Measurements from ENCODE around the gene PLIN5.

PLIN5 gene

DNA sequence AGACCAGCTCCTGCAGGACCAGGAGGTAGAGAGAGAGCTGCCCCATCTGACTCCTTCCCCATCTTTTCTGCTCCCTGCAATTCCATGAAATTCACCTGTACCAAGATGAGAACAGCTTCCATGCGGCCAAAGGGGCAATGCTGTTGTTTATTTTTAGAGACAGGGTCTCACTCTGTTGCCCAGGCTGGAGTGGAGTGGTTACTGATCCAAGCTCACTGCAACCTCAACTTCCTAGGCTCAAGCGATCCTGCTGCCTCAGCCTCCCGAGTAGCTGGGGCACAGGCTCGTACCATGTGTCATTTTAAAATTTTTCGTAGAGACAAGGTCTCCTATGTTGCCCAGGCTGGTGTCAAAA lies 13.2 kb downstream of the PLIN5 start:
- no peak for DNase-seq (ENCODE audit: low read depth)

DNA sequence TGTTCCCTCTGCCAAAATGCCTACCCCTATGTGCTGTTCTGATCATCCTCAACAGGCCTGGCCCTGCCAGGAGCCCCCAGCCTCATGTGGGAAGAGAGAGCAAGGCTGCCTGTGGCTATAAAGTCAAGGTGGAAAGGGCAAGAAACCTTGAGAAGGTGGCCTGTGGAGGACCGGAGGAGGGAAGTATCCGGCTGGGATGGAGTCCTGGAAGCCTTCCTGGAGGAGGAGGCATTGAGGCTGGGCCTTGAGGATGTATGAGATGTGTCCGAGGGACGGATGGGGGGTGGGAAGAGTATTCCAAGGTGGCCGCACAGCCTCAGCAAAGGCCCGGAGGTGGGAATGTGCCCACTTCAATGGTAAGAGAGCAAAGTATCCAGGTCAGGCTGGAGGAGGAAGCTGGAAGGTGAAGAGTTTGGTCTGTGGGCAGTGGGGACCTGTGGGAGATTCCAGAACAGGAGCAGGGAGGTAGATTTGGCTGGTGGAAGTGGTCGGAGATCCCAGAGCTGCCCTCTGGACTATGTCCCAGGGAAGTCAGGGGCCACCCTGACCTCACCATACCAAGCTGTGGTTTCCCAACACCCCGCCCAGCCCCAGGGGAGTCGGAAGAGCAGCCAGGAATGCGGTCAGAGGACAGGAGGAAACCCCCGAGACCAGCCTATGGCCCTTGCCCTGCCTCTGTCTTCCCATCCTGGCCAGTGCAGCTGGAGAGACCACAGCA lies 13.7 kb downstream of the PLIN5 start:
- no peak for DNase-seq (ENCODE audit: low read depth)

DNA sequence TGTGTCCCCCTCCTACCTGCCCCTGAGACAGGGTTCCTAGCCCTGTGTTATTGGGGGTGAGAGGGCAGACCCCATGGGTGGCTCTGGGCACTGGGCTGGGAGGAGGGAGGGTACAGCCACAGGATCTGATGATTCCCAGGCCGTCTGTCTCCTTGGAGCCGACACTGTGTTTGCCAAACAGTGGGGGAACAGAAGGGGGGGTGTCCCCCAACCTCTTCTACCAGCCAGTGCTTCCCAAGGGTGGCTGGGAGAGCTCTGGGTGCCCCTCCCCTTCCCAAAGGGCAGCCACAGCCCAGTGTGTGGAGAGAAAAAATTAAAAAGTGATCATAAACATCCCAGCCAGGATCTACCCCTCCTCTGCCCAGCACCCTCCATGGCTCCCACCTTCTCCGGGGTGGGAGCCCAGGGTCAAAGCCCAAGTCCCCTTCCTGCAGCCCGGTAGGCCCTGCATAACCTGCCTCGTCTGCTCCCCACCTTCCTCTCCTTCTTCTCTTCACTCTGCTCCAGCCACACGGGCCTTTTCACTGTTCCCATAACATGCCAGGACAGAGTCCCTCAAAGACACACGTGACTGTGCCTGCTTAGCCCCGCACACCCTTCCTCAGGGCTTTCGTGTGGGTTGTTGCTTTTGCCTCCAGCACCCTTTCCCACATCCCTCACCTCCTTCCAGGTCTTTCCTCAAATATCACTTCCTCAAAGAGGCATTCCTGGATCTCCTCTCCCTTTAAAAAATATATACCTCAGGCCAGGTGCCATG lies 15.3 kb downstream of the PLIN5 start:
- DNase-seq (ENCODE audit: low read depth), result no peak

DNA sequence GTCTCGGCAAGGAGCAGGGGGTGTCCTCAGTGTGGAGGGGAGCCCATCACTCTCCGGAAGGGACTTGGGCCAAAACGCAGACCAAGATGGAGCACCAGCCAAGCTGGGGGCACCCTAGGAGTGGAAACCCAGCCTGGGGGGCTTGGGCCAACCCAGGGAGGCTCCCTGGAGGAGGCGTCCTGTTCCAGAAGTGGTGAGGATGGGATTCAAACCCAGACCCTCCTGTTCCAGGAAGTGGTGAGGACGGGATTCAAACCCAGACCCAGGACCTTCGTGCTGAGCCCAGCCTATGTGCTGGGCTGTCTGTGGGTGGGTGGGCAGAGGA lies 15.9 kb downstream of the PLIN5 start:
- no peak for DNase-seq (ENCODE audit: low read depth)

DNA sequence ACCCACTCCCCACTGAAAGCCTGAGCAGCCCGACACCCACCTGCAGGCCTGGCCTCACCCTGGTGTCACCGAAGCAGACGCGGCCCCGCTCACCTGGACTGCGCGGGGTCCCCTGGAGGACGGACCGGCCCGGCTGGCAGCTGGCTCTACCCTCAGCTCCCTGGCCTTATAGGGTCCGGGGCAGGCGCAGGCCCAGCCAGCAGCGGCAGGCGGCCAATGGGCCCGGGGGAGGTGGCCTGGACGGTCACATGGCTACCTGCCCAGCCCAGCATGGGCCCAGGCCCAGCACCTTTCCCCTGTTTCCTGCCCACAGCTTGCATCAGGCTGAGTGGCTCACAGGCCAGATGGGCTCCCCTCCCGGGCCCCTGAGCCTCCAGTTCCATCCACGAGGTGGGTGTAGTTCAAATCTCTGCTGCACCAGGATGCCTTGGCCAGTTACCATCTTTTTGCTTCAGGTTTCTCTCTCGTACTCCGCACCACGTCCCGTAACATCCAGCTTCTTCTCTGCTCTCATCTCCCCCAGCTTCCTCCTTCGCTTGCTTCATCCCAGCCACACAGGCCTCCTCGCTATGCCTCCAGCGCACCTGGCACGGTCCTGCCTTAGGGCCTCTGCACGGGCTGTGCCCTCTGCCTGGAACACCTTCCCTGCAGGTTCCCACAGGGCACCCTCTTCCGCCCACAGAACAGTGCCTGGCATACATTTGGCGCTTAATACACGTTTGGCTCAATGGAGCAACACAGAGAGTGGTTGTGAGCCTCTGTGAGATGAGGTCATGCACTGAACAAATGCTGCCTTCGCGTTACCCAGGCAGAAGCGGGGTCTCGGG lies 16.5 kb downstream of the PLIN5 start, which contains the start of gene PLIN4:
PLIN4 (minus strand) TSS at position 142 of the 827 bp plus-strand sequence. CDS start 214 bp downstream, outside the sequence.
- no peak for DNase-seq (ENCODE audit: low read depth)

GRCh38 chr19:4517451-4518057 lies 17.5 kb downstream of the PLIN5 start:
- no peak for DNase-seq (ENCODE audit: low read depth)

DNA sequence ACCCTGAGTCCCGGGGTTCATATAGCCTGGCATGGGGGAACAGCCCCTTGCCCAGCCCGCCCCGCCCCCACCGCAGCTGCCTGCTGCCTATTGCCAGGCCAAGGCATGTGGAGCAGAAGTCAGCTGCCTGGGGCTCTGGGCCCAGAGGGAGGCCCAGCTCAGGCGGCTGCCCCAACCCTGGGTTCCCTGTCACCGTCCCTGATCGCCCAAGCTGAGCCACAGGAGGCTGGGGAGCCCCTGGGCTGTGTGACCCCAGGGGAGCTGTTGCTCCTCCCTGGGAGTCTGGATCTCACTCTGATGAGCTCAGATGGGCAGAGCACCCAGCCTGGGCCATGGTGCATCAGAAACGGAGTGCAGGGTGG lies 18.1 kb downstream of the PLIN5 start:
- no peak for DNase-seq (ENCODE audit: low read depth)

DNA sequence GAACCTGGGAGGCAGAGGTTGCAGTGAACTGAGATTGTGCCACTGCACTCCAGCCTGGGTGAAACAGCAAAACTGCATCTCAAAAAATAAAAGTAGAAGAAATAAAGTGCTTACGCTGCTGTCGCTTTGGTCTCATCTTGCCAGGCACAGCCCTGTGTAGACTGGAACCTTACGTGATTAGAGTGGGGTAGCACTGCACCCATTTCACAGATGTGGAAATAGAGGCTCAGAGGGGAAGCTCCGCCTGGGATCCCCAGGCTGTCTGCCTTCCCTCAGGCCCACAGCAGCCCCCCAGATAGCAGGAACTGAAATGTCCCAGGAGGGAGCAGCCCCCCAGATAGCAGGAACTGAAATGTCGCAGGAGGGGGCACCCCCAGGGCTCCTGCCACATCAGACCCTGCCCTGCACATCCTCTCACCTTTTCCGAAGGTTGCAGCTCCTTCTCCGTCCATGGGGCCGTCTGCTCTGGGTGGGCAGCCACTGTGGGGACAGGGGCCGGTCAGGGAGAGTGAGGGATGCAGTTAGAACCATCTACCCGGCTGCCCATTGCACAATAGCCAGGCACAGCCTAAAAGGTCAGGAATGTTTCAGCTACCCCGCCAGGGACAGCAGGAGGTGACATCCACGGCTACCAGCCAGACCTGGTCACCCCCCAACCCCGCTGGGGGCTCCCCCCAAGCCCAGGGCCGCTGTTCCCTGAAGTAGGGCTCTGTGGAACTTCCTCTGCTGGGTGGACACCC lies 18.7 kb downstream of the PLIN5 start:
- DNase-seq (ENCODE audit: low read depth), result no peak

- DNase-seq (ENCODE audit: low read depth), result no peak
Measured at GRCh38 chr19:4515732-4516131, 19.3 kb downstream of the PLIN5 start.

DNA sequence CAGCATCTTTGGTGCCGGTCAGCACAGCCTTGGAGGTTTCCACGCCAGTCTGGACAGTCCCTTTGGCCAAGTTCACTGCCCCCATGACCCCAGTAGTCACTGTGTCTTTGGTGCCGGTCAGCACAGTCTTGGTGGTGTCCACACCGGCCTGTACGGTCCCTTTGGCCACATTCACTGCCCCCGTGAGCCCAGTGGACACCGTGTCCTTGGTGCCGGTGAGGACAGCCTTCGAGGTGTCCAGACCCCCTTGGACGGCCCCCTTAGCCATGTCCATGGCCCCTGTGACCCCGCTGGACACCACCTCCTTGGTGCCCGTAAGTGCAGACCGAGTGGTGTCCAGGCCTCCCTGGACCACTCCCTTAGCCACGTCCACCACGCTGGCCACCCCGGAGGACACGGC lies 21.8 kb downstream of the PLIN5 start:
- DNase-seq (ENCODE audit: low read depth), result no peak

DNA sequence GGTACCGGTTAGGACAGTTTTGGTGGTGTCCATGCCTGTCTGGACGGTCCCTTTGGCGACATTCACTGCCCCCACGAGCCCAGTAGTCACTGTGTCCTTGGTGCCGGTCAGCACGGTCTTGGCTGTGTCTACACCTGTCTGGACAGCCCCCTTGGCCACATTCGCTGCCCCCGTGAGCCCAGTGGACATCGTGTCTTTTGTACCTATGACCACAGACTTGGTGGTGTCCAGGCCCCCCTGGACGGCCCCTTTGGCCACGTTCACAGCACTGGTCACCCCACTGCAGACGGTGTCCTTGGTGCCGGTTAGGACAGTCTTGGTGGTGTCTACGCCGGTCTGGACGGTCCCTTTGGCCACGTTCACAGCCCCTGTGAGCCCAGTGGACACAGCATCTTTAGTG lies 23.0 kb downstream of the PLIN5 start:
- DNase-seq (ENCODE audit: low read depth), result no peak

DNA sequence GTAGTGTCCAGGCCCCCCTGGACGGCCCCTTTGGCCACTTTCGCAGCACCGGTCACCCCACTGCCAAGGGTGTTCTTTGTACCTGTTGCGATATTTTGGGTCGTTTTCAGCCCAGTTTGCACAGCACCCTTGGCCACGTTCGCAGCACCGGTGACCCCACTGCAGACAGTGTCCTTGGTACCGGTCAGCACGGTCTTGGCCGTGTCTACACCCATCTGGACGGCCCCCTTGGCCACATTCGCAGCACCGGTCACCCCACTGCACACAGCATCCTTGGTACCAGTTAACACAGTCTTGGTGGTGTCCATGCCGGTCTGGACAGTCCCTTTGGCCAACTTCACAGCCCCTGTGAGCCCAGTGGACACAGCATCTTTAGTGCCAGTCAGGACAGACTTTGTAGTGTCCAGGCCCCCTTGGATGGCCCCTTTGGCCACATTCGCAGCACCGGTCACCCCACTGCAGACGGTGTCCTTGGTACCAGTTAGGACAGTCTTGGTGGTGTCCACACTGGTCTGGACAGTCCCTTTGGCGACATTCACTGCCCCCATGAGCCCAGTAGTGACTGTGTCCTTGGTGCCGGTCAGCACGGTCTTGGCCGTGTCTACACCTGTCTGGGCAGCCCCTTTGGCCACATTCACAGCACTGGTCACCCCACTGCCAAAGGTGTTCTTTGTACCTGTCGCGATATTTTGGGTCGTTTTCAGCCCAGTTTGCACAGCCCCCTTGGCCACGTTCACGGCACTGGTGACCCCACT lies 23.5 kb downstream of the PLIN5 start:
- DNase-seq (ENCODE audit: low read depth), result no peak

DNA sequence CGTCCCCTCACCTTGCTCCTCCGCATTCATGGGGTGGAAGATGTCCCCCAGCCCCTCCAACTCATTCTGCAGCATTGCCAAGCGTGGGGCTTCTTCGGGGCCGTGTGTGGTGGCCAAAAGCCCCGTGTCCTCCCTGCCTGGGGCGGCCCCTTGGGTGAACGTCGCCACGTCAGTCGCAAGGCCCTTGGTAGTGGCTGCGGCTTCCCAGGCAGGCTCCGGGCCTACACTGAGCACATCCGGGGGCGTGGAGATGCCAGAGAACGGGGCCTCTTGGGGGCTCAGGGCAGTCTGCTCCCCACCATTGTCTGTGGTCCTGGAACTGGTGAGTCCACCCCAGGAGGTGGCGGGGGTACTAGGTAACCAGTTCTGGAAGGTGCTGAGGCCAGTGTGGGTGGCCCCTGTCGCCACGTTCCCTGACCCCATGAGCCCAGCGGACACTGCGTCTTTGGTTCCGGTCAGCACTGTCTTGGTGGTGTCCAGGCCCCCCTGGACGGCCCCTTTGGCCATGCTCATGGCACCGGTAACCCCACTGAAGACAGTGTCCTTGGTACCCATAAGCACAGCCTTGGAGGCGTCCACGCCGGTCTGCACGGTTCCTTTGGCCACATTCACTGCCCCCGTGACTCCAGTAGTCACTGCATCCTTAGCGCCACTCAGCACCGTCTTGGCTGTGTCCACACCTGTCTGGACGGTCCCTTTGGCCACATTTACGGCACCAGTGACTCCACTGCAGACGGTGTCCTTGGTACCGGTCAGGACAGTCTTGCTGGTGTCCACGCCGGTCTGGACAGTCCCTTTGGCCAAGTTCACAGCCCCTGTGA lies 24.4 kb downstream of the PLIN5 start:
- DNase-seq (ENCODE audit: low read depth), result no peak

GRCh38 chr19:4508698-4509097 lies 26.3 kb downstream of the PLIN5 start:
- DNase-seq (ENCODE audit: low read depth), result no peak

DNA sequence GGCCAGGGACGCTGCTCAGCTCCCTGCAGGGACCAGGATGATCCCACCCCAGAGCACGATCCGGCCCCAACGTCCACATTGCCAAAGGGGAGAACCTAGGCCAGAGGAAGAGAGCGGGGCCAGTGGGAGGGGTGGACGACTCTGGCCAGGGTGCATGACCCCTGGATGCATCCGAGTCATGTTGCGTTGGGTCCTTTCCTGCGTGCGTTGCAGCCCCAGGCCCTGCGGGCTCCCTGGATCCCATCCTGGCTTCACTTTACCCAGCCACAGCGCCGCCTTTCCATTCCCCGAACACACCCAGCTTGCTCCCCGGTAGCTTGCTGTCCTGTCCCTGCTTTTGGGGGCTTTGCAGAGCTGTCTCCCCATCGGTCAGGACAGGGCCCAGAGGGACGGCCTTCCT lies 27.2 kb downstream of the PLIN5 start:
- no peak for DNase-seq (ENCODE audit: low read depth)

DNA sequence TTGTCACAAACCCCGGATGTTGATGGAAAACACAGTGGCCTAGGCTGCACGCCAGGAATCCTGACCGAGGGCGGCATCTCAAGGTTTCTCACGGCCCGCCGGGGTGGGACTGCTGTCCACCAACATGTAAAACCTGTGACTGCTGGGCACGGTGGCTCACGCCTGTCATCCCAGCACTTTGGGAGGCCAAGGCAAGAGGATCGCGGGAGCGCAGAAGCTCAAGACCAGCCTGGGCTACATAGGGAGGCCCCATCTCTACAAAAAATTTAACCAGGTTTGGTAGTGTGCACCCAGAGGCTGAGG lies 27.9 kb downstream of the PLIN5 start:
- DNase-seq (ENCODE audit: low read depth), result no peak

DNA sequence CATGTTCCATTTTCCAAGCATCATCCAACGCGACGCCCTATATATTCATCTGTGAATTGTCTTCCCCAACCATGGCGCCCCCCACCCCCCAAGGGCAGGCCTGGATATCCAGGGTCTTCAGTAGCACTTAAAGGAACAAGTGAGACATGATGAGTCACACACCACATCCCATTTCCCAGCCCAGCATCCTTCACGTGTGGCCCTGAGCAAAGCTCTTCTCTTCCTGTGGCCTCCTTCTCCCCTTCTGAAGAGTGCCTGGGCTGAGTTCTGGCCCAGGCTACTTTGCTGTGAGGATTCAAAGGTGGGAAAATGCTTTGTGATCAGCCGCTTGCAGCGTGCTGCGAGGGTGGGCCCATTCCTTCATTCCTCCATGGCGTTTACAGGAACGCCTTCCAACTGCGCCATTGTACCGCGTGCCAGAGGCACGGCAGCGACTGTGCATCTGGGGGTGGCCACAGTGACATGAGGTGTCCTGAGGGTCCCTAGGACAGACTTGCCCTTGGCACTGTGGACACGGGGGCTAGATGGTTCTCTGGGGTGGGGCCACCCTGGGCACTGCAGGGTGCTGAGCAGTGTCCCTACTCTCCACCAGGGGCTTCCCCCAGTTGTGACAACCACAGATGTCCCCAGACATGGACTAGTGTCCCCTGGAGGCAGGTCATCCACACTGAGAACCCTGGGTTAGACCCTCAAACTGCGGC lies 28.4 kb downstream of the PLIN5 start:
- DNase-seq (ENCODE audit: low read depth), result no peak

- no peak for DNase-seq (ENCODE audit: low read depth)
Measured at GRCh38 chr19:4505570-4506448, 29.2 kb downstream of the PLIN5 start.

Measured in HS-27A (cell line).